Endodermal cell (in vitro differentiated cells): ENCODE results near the gene ZFP92. TPM values are rescaled to one million over a fixed set of nuclear protein-coding genes. Genes with fewer than 3 reads are reported as not detected.

ENCODE experiments used
- DNase-seq: peaks from one replicate; pipeline ENCODE4 v3.0.0-alpha.2; 2017
- H3K27ac ChIP-seq: 2 replicates; pipeline ENCODE4 v1.5.1; 2013; ENCODE audit warnings: mild to moderate bottlenecking, low read depth, low read length, moderate library complexity
- H3K27me3 ChIP-seq: 2 replicates; pipeline ENCODE4 v1.6.1; 2013; ENCODE audit warnings: mild to moderate bottlenecking, low read length, moderate library complexity; ENCODE audit not compliant: insufficient read depth, control insufficient read depth, poor library complexity, severe bottlenecking
- H3K36me3 ChIP-seq: 2 replicates; pipeline ENCODE4 v1.7.0; 2013; ENCODE audit warnings: mild to moderate bottlenecking, low read length, moderate library complexity; ENCODE audit not compliant: control insufficient read depth, insufficient read depth
- H3K4me1 ChIP-seq: one replicate; pipeline ENCODE4 v1.7.0; 2013; ENCODE audit warnings: low read length; ENCODE audit not compliant: control insufficient read depth, insufficient read depth
- H3K4me3 ChIP-seq: 2 replicates; pipeline ENCODE4 v1.5.1; 2013; ENCODE audit warnings: mild to moderate bottlenecking, low read length, moderate library complexity
- H3K9ac ChIP-seq: 2 replicates; pipeline ENCODE4 v1.6.1; 2013; ENCODE audit warnings: mild to moderate bottlenecking, low read length, moderate library complexity; ENCODE audit not compliant: poor library complexity, severe bottlenecking; ENCODE audit errors: extremely low read depth
- H3K9me3 ChIP-seq: 2 replicates; pipeline ENCODE4 v1.6.1; 2013; ENCODE audit warnings: mild to moderate bottlenecking, low read length, moderate library complexity; ENCODE audit not compliant: control insufficient read depth
- H3K27ac Mint-ChIP-seq: 2 replicates; pipeline ENCODE4 v1.8.0; 2020; ENCODE audit warnings: mixed read lengths
- H3K27me3 Mint-ChIP-seq: 2 replicates; pipeline ENCODE4 v1.8.0; 2021; ENCODE audit warnings: mild to moderate bottlenecking, mixed read lengths; ENCODE audit not compliant: insufficient read depth
- H3K36me3 Mint-ChIP-seq: 2 replicates; pipeline ENCODE4 v1.8.0; 2020; ENCODE audit warnings: low read depth, mixed read lengths
- H3K4me1 Mint-ChIP-seq: 2 replicates; pipeline ENCODE4 v1.8.0; 2020; ENCODE audit warnings: mixed read lengths
- H3K4me3 Mint-ChIP-seq: 2 replicates; pipeline ENCODE4 v1.8.0; 2020; ENCODE audit warnings: mild to moderate bottlenecking, moderate library complexity, mixed read lengths
- H3K9me3 Mint-ChIP-seq: 2 replicates; pipeline ENCODE4 v1.8.0; 2020; ENCODE audit warnings: mild to moderate bottlenecking, mixed read lengths
- CTCF ChIP-seq: fragments of 200-600 bp; sonication (generic); conservative IDR thresholded peaks from 2 replicates; pipeline ENCODE4 v1.5.0; 2021; ENCODE audit warnings: antibody characterized with exemption, mild to moderate bottlenecking
- WGBS, 2 experiments: methylation state at CpG; one replicate each; pipeline versions ENCODE4 v1.1.5 to v1.1.7; 2013; ENCODE audit warnings: missing lambda C conversion rate in 2 of 2, mixed read lengths in 1 of 2; ENCODE audit not compliant: insufficient coverage in 1 of 2, insufficient read length in 1 of 2; 5-methylcytosine and 5-hydroxymethylcytosine counted together
- total RNA-seq, 2 donors: library from RNA; stranded (reverse); fragmentation: NEBNext Ultra II Directional in 1 of 2; extraction: Animal tissue kit (Norgen Biotek cat#: 25700) in 1 of 2; gene quantifications; 2 replicates in 1 of 2; 3 replicates in 1 of 2; pipeline ENCODE4 v1.2.1, GENCODE V29; 2021

ZFP92 gene
- total RNA-seq, 2 donors from 2014 or later = 0.29 to 0.31 TPM

- H3K27me3 Mint-ChIP-seq = no peaks in the 10 kb centered on the region
- WGBS, 2 experiments = 89 to 92% methylated on average over 11 to 18 of the region's 18 CpGs
- no peak overlapping the region for H3K4me3 Mint-ChIP-seq
- Histone ChIP-seq H3K27ac (no peak overlapping the region), H3K9ac (no peak overlapping the region), H3K4me3 (no peak overlapping the region), H3K9me3 (no peaks in the 10 kb centered on the region), H3K4me1 (no peaks in the 10 kb centered on the region), H3K27me3 (no peaks in the 10 kb centered on the region), H3K36me3 (no peaks in the 10 kb centered on the region)
- TF ChIP-seq CTCF = no peak
- no peaks in the 10 kb centered on the region for H3K36me3 Mint-ChIP-seq
- H3K4me1 Mint-ChIP-seq = no peaks in the 10 kb centered on the region
- H3K9me3 Mint-ChIP-seq = peaks cover 69% of the 10 kb centered on the region
- DNase-seq = no peak
- no peak overlapping the region for H3K27ac Mint-ChIP-seq
Observed at GRCh38 chrX:153421856-153422255, 10.6 kb downstream of the ZFP92 start.

- no peak overlapping the region for H3K27ac Mint-ChIP-seq
Observed at GRCh38 chrX:153423652-153424051, 12.4 kb downstream of the ZFP92 start.

GRCh38 chrX:153426204-153426603 is 14.9 kb downstream of the ZFP92 start:
- WGBS, 2 experiments = 70 to 78% methylated on average over 2 to 3 of the region's 3 CpGs
- no peak overlapping the region for H3K4me3 ChIP-seq
- Mint-ChIP-seq H3K27me3 (no peaks in the 10 kb centered on the region), H3K4me3 (no peak overlapping the region), H3K36me3 (no peaks in the 10 kb centered on the region), H3K4me1 (no peaks in the 10 kb centered on the region), H3K9me3 (peaks cover 75% of the 10 kb centered on the region), H3K27ac (no peak overlapping the region)
- H3K9ac ChIP-seq = no peak overlapping the region
- H3K27me3 ChIP-seq = no peaks in the 10 kb centered on the region
- no peaks in the 10 kb centered on the region for H3K36me3 ChIP-seq
- DNase-seq = no peak
- no peaks in the 10 kb centered on the region for H3K4me1 ChIP-seq
- TF ChIP-seq CTCF = no peak
- H3K9me3 ChIP-seq = no peaks in the 10 kb centered on the region
- H3K27ac ChIP-seq = no peak overlapping the region

More at GRCh38 chrX:153423652-153424051, 12.4 kb downstream of the ZFP92 start:
- Histone ChIP-seq H3K4me1 (no peaks in the 10 kb centered on the region), H3K36me3 (no peaks in the 10 kb centered on the region), H3K4me3 (no peak overlapping the region), H3K27ac (no peak overlapping the region), H3K27me3 (no peaks in the 10 kb centered on the region), H3K9ac (no peak overlapping the region), H3K9me3 (no peaks in the 10 kb centered on the region)
- no peak for TF ChIP-seq CTCF
- H3K36me3 Mint-ChIP-seq = no peaks in the 10 kb centered on the region
- H3K4me1 Mint-ChIP-seq = no peaks in the 10 kb centered on the region
- H3K9me3 Mint-ChIP-seq = peaks cover 73% of the 10 kb centered on the region
- no peaks in the 10 kb centered on the region for H3K27me3 Mint-ChIP-seq
- no peak for DNase-seq
- no peak overlapping the region for H3K4me3 Mint-ChIP-seq
- 91 to 100% methylated on average over 3 to 8 of the region's 8 CpGs for WGBS, 2 experiments
